Right renal pelvis (tissue), 4 donors: ENCODE data around the gene LPAR1. TPM values are rescaled to one million over a fixed set of nuclear protein-coding genes. Genes with fewer than 3 reads are reported as not detected.

ENCODE experiments used
- DNase-seq, 4 donors: peaks; one replicate each; pipeline ENCODE4 v3.0.0-alpha.2; 2013; ENCODE audit warnings: low read depth in 4 of 4, low spot score in 3 of 4, missing footprints in 1 of 4
- polyA plus RNA-seq, 4 donors: library from polyadenylated mRNA; unstranded; fragments of 120-200 nt; gene quantifications; one replicate each; pipeline ENCODE4 v1.2.1, GENCODE V29; 2013; ENCODE audit not compliant: insufficient read length in 4 of 4

LPAR1 gene
- polyA plus RNA-seq, 4 donors, result 27.4 to 31.0 (median 28.1) TPM

DNA sequence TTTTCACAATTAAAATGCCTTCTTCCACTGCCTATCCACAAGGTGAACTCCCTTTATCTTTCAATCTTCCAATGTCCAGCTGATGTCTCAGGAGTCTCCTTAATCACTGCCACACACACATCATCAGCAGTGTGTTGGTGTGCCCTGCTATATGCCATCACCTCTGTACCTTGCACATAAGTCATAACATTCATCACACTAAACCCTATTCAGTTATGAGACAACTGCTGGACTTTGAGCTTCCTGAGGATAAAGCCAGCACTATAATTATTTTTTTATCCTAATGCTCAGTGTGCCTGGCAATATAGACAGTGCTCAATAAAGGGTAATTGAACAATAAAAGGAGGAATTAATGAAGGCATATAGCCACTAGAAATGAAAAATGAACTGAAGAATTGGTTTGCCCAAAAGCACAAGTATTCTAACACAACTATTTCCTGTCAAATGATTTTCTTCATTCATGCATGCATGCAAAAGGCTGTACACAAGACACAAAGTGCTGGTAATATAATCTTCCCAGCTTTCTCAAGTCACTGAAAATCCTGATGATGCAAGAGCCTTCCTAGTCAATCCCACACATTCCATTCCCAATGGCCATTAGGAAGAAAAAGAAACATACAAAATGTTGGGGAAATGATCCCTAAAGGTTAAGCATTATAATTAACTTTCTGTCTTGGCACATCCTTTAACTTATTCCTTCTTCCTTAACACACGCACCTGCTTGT, 32.4 kb downstream of the LPAR1 start:
- no peak for DNase-seq

- no peak for DNase-seq
These were observed 33.3 kb downstream of the LPAR1 start for GRCh38 chr9:111004936-111005335.

GRCh38 chr9:111003182-111003581, 35.1 kb downstream of the LPAR1 start:
- DNase-seq, result no peak

DNA sequence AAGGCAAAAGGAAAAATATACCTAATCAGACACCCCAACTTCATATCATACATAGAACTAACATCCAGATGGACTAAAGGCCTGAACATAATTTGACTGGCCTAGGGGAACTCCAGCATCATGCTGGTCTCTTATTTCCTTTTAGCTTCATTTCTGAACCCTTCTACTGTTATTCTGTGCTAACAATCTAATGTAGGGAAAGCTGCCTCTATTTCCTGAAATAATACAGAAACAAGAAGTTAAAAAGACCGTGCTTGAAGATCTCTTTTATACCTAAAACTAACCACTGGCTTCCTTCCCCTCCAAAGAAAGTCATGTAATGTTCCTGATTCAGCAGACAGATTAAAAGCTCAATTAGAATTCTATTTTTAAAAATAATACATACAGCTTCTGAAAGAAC, 36.7 kb downstream of the LPAR1 start:
- DNase-seq, result no peak

DNA sequence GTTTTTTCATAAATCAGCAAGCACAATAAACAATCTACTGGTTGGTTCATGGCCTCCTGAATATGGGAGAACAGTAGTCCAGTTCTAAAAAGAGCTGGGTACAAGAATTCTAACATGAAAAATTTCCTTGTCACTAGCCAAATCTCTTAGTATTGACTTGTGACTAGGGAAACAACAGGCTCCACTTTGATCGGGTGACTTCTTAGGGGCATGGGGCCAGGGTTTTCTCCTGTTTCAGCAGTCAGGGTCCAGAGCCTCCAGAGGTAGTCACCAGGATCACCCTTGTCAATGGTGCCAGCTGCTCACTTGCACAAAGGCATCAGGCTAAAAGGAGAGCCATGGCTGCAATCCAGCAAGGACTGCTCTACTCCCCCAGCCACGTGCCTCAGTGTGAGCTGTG, 38.1 kb downstream of the LPAR1 start:
- no peak for DNase-seq

DNA sequence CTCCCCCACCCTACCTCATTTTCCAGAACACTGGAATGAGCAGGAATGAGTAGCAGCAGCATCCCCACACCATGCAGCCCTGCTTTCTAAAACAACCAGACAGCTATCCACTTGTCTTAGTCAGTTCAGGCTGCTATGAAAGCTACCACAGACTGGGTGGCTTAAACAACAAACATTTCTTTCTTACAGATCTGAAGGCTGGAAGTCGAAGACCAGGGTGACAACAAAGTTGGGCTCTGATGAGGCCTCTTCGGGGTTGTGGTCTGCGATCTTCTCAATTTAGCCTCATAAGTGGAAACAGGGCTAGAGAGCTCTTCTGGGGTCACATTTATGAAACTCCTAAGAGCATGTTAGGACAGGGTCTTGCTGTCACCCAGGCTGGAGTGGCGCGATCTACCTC, 38.9 kb downstream of the LPAR1 start:
- DNase-seq, result no peak

- DNase-seq, result no peak
These were observed 40.4 kb downstream of the LPAR1 start for GRCh38 chr9:110997847-110998246.

DNA sequence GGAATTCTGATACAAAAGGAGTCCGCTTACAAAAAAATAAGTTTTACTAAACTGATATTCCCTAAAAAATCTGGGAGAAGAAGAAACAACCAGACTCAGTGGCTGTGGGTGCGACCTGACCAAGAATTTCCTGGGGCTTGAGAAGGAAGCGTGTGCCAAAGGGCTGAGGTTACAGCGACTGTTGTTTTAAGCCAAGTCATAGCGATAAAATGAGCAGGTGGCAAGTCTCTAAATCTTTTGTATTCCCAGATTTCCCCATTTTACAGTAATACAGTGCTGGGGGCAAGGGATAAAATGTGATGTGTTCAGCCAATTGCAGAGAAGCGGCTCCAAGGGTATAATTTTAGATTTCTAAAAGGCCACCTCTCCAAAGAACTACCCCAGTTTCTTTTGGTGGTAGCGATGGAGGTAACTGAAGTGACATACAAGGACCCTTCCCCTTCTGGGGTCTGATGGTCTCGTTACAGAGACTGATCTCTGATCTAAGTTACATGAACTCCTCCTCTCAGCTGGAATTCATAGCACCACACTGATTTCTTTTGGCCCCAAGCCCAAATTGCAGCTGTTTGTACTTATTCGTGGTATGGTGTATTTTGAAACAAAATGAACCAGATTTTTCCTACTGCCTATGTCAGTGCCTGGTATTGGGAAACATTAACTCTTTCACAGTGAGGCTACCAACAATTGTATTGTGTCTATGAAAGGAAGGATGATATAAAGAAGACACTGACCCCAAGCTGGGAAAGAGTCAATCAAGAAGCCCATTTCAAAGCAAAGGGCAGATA, 41.6 kb downstream of the LPAR1 start:
- DNase-seq, result no peak

DNA sequence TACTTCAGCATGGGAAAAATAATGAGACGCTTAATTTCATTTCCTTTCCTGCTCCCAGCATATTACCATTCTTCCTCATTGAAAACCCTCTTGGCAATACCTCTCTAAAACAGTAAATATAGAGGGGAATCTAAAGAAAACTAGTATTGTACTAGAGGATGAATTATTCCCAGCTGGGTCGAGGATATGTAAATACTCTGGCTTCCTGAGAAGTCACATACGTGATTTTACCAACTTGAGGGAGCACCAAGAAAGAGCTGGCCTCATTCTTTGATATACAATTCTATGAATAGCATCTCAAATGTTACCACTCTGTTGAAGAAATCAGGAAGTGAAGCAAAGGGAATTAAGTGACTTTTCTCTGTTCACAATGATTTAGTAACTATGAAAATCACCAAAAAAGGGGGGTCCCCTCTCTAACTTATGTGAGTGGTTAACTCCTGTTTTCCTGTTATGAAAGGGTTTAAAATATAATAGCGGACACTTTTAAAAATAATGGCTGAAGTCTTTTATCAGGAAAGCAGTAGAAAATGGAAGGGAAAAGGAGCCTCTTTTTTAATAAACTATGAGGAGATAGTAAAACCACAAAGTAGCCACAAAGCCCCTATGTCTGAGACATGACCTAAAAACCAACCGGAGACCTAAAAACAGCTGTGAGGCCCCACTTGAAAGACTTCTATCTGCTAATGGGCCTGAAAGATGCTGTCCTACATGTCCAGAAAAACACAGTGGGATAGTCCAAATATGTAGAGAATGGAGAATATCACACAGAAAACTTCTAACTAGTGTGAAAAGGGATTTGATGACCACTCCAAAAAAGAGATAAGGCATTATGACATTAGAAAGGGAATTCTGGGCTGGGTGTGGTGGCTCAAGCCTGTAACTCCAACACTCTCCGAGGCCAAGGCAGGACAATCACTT, 42.6 kb downstream of the LPAR1 start:
- no peak for DNase-seq

GRCh38 chr9:110994771-110995241, 43.5 kb downstream of the LPAR1 start:
- no peak for DNase-seq

DNA sequence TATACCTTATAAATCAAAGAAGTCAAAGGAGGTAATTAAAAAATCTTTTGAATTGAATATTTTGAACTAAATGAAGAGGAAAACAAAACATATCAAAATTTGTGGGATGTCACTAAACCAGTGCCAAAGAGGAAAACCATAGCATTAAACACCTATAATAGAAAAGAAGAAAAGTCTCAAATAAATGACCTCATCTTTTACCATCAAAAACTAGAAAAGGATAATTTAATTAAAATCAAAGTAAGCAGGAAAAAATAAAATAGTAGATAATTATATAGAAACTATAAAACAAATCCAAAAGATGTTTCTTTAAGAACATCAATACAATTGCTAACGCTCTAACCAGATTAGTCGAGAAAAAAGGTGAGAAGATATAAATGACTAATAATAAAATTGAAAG, 47.8 kb downstream of the LPAR1 start:
- DNase-seq, result no peak

DNA sequence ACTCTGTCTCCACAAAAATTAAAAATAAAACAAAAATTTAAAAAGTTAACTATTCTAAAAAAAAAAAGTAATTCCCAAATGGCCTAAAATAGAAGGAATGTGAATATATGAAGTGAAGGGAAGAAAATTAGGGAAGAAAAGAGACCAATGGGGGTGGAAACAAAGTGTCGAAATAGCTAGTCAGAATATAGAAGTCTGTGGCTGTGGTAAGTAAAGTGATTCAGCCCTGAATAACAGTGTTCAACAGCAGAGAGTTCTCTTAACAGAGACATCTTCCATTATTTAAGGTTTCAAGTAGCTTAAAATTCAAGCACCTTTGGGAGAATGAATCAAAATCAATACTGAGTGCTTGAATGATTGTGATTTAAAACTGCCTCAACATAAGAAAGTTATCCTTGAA, 51.7 kb downstream of the LPAR1 start:
- no peak for DNase-seq

- DNase-seq, result no peak
These were observed 53.3 kb downstream of the LPAR1 start for GRCh38 chr9:110984890-110985437.

DNA sequence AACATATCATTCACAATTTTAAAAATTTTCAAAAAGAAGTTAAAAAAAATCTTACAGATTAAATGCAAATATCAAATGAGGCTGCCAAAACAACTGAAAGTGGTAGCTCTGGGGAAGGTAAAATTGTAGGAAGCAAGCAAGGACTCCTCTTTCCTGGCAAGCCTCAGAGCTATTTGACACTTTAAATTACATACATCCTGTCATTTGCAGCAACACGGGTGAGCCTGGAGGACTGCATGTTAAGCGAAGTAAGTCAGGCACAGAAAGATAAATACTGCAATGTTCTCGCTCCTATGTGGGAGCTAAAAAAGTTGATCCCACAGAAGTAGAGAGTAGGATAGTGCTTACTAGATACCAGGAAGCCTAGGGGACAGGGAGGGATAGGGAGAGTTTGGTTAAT, 58.0 kb downstream of the LPAR1 start:
- DNase-seq, result no peak

DNA sequence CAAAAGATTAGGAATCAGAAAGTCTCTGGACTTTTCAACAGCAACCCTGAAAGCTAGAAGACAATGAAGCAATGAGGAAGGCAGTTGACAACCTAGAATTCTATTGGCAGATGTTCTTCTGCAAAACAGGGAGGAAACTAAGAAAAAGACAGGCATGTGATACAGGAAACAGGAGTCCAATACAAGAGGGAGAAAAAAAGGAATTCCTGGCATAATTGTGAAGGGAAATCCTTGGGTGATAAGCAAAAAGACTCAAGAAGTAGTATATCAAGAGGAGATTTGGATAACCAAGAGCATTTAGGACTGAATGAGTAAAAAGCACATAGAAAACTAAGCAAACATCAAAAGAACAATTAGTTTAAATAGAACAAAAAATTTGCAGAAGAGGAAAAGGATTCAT, 58.6 kb downstream of the LPAR1 start:
- no peak for DNase-seq

- no peak for DNase-seq
These were observed 59.8 kb downstream of the LPAR1 start for GRCh38 chr9:110978516-110978915.

- DNase-seq, result no peak
These were observed 61.0 kb downstream of the LPAR1 start for GRCh38 chr9:110977259-110977709.

GRCh38 chr9:110975969-110976368, 62.3 kb downstream of the LPAR1 start:
- no peak for DNase-seq

DNA sequence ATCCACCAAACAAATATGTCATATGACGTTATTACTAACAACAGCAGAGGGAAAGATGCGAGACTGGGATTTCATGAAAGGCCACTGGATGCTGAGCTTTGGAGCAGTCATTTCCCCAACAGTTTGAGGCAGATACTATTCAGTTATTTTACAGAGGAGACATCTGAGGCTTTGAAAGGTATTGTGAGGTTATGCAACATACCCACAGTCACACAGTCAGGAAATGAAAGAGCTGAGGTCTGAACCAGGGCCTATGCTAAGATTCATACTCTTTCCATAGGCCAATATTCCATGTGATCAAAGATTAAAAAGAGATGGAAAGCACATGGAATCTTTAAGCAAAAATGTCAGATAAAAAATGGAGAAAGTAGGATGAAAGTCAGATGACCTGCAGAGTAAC, 63.0 kb downstream of the LPAR1 start:
- no peak for DNase-seq

DNA sequence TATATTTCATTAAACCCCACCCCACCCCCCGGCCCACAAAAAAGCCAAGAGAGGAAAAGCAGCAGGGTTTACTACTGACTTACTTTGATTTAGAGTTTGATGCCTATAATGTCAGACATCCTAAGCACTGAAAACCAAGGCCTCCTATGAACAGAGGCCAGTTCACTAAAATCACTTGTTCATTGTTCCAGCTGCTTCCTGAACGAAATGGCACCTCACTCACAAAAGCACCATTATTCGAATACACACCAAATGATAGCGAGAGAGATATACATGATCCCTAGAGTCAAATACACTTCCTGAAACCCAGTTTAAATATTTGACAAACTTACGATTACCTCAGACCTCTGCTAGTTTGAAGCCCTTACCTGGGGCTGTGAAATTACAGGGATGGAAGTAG, 66.6 kb downstream of the LPAR1 start:
- DNase-seq, result no peak

DNA sequence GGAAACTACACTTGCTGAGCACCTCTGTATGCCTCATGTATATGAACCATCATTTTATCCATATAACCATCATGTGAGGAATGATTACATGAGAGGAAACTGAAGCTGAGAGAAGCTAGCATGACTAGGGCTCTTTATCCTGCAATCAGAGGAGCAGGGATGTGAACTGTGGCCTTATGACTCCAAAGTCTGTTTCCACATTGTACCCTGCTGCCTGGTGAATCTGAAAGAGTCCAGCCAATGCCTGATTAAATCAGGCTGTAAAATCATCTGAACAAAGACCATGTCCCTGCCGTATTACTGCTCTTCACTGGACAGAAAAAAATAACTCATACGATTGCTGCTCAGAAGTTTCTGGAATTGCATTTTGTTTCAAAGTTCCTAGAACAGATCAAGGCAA, 67.0 kb downstream of the LPAR1 start:
- DNase-seq, result no peak
